H1 (cell line): ENCODE measurements around the gene ARHGAP24. TPM values are rescaled to one million over a fixed set of nuclear protein-coding genes. Genes with fewer than 3 reads are reported as not detected.

Source experiments
- CTCF ChIA-PET: fragments of 300-600 bp; sonication (Branson Sonifier 250); formaldehyde crosslinking; loops from one replicate; lab custom pipeline; 2021; ENCODE audit not compliant: partially characterized antibody; lab: Charles Lee
- POLR2A ChIA-PET: fragments of 300-600 bp; sonication (Branson Sonifier 250); formaldehyde crosslinking; loops from one replicate; lab custom pipeline; 2021; ENCODE audit warnings: inconsistent platforms; ENCODE audit not compliant: partially characterized antibody; lab: Charles Lee
- DNase-seq, 2 experiments: peaks; one replicate each; pipeline versions ENCODE4 v3.0.0 to v3.0.0-alpha.2; 2010 to 2022; ENCODE audit warnings: low spot score in 2 of 2, low read depth in 1 of 2, mixed read lengths in 1 of 2
- FAIRE-seq: peaks from 2 replicates; lab custom pipeline; 2011; peaks lifted over from hg19 to GRCh38; lab: Jason Lieb, UNC
- H2AFZ ChIP-seq: 2 replicates; pipeline ENCODE4 v1.8.1; 2012; ENCODE audit warnings: low read length, inconsistent platforms
- H2AK5ac ChIP-seq: 2 replicates; pipeline ENCODE4 v1.6.1; 2013; ENCODE audit warnings: low read depth, low read length
- H2BK120ac ChIP-seq: replicated peaks from 2 replicates; pipeline ENCODE3; 2013; ENCODE audit warnings: low read depth, low read length, inconsistent platforms
- H2BK12ac ChIP-seq: 2 replicates; pipeline ENCODE4 v1.6.1; 2013; ENCODE audit warnings: low read depth, low read length
- H2BK15ac ChIP-seq: 2 replicates; pipeline ENCODE4 v1.6.1; 2013; ENCODE audit warnings: low read length
- H2BK20ac ChIP-seq: 2 replicates; pipeline ENCODE4 v1.6.1; 2013; ENCODE audit warnings: low read length
- H2BK5ac ChIP-seq: 2 replicates; pipeline ENCODE4 v1.6.1; 2013; ENCODE audit warnings: low read depth, low read length
- H3K14ac ChIP-seq: 2 replicates; pipeline ENCODE4 v1.6.1; 2013; ENCODE audit warnings: inconsistent platforms; ENCODE audit not compliant: insufficient read length
- H3K18ac ChIP-seq: 2 replicates; pipeline ENCODE4 v1.6.1; 2013; ENCODE audit warnings: low read length; ENCODE audit errors: extremely low read depth
- H3K23ac ChIP-seq: 2 replicates; pipeline ENCODE4 v1.6.1; 2013; ENCODE audit warnings: inconsistent platforms; ENCODE audit not compliant: insufficient read length
- H3K23me2 ChIP-seq: 2 replicates; pipeline ENCODE4 v1.6.1; 2013; ENCODE audit warnings: low read depth, low read length
- H3K27ac ChIP-seq: 2 replicates; pipeline ENCODE4 v1.6.1; 2011; ENCODE audit warnings: low read depth, low read length, inconsistent platforms
- H3K27me3 ChIP-seq, 4 experiments: replicated peaks in 1 of 4; 1 replicate in 1 of 4; 2 replicates in 3 of 4; pipeline versions ENCODE4 v1.6.1 to v1.8.1; 2011 to 2013; ENCODE audit warnings: low read length in 3 of 4, mild to moderate bottlenecking in 3 of 4, inconsistent platforms in 2 of 4, mixed read lengths in 2 of 4, moderate library complexity in 1 of 4; ENCODE audit not compliant: control insufficient read depth in 3 of 4, insufficient read depth in 3 of 4; ENCODE audit errors: extremely low read depth in 1 of 4
- H3K36me3 ChIP-seq, 4 experiments: 2 replicates each; pipeline versions ENCODE4 v1.6.1 to v1.8.1; 2011 to 2013; ENCODE audit warnings: mild to moderate bottlenecking in 4 of 4, low read length in 3 of 4, moderate library complexity in 2 of 4, control low read depth in 1 of 4, inconsistent platforms in 1 of 4; ENCODE audit not compliant: insufficient read depth in 4 of 4, control insufficient read depth in 2 of 4
- H3K4ac ChIP-seq: replicated peaks from 2 replicates; pipeline ENCODE3; 2013; ENCODE audit warnings: low read length, low read depth, mixed read lengths, inconsistent platforms; ENCODE audit not compliant: insufficient read length
- H3K4me1 ChIP-seq, 4 experiments: replicated peaks in 1 of 4; 1 replicate in 1 of 4; 2 replicates in 3 of 4; pipeline versions ENCODE4 v1.6.1 to v1.8.1; 2011 to 2013; ENCODE audit warnings: low read length in 3 of 4, inconsistent platforms in 2 of 4, mixed read lengths in 1 of 4; ENCODE audit not compliant: insufficient read depth in 4 of 4, control insufficient read depth in 3 of 4
- H3K4me2 ChIP-seq, 2 experiments: 2 replicates each; pipeline versions ENCODE4 v1.6.1 to v1.8.1; 2011 to 2013; ENCODE audit warnings: low read depth in 2 of 2, low read length in 2 of 2, control low read depth in 1 of 2, inconsistent platforms in 1 of 2, mild to moderate bottlenecking in 1 of 2; ENCODE audit not compliant: insufficient read depth in 1 of 2
- H3K4me3 ChIP-seq, 4 experiments: fragments of 200-600, 300-600 bp in 1 of 4; sonication (generic), shearing (Covaris generic), sonication (Bioruptor Twin) in 1 of 4; 2 replicates each; pipeline versions ENCODE4 v1.5.1 to v1.8.1; 2011 to 2016; ENCODE audit warnings: low read length in 4 of 4, low read depth in 3 of 4, control low read depth in 2 of 4, inconsistent platforms in 2 of 4, mild to moderate bottlenecking in 2 of 4, mixed read lengths in 1 of 4, moderate library complexity in 1 of 4; ENCODE audit not compliant: insufficient read depth in 2 of 4; ENCODE audit errors: extremely low read depth in 1 of 4
- H3K56ac ChIP-seq: replicated peaks from 2 replicates; pipeline ENCODE3; 2013; ENCODE audit warnings: low read depth, mild to moderate bottlenecking, mixed read lengths, low read length, inconsistent platforms; ENCODE audit not compliant: insufficient read length
- H3K79me1 ChIP-seq: 2 replicates; pipeline ENCODE4 v1.6.1; 2013; ENCODE audit warnings: low read depth, low read length, control low read depth
- H3K79me2 ChIP-seq, 2 experiments: 2 replicates each; pipeline versions ENCODE4 v1.6.1 to v1.8.1; 2012 to 2013; ENCODE audit warnings: low read length in 2 of 2, mild to moderate bottlenecking in 2 of 2, inconsistent platforms in 1 of 2; ENCODE audit not compliant: insufficient read depth in 2 of 2, control insufficient read depth in 1 of 2
- H3K9ac ChIP-seq, 4 experiments: replicated peaks in 1 of 4; 1 replicate in 1 of 4; 2 replicates in 3 of 4; pipeline versions ENCODE4 v1.6.1 to v1.8.1; 2011 to 2013; ENCODE audit warnings: low read depth in 3 of 4, low read length in 3 of 4, control low read depth in 2 of 4, mild to moderate bottlenecking in 2 of 4, moderate library complexity in 2 of 4, inconsistent platforms in 1 of 4; ENCODE audit errors: extremely low read depth in 1 of 4
- H3K9me3 ChIP-seq, 2 experiments: 2 replicates each; pipeline versions ENCODE4 v1.6.1 to v1.8.1; 2012 to 2013; ENCODE audit warnings: mild to moderate bottlenecking in 2 of 2, moderate library complexity in 2 of 2, control low read depth in 1 of 2, inconsistent platforms in 1 of 2, low read depth in 1 of 2, low read length in 1 of 2, mixed read lengths in 1 of 2; ENCODE audit not compliant: insufficient read depth in 2 of 2
- H4K20me1 ChIP-seq, 2 experiments: replicated peaks in 1 of 2; 2 replicates each; pipeline versions ENCODE3 to v1.8.1; 2011 to 2013; ENCODE audit warnings: inconsistent platforms in 2 of 2, low read length in 2 of 2, mild to moderate bottlenecking in 1 of 2; ENCODE audit not compliant: insufficient read depth in 2 of 2, control insufficient read depth in 1 of 2
- H4K5ac ChIP-seq: 2 replicates; pipeline ENCODE4 v1.6.1; 2013; ENCODE audit warnings: low read length, low read depth, mixed read lengths, inconsistent platforms; ENCODE audit not compliant: insufficient read length
- H4K8ac ChIP-seq: 2 replicates; pipeline ENCODE4 v1.8.0; 2013; ENCODE audit warnings: mild to moderate bottlenecking, moderate library complexity, low read length, inconsistent platforms; ENCODE audit not compliant: insufficient read depth; ENCODE audit errors: extremely low read depth
- H4K91ac ChIP-seq: replicated peaks from 2 replicates; pipeline ENCODE3; 2013; ENCODE audit warnings: low read length, mixed read lengths, inconsistent platforms; ENCODE audit not compliant: insufficient read length
- BCL11A ChIP-seq, 2 experiments: IDR thresholded peaks; one replicate each; pipeline ENCODE4 v1.6.1; 2011; ENCODE audit warnings: low read depth in 2 of 2, low read length in 2 of 2, mild to moderate bottlenecking in 2 of 2
- EGR1 ChIP-seq: IDR thresholded peaks from 2 replicates; pipeline ENCODE4 v1.6.1; 2011; ENCODE audit warnings: low read depth, low read length, borderline replicate concordance
- JUN ChIP-seq: IDR thresholded peaks from 2 replicates; pipeline ENCODE4 v1.6.1; 2011; ENCODE audit warnings: low read depth, mild to moderate bottlenecking, improper control_type of control experiment, low read length
- MAFK ChIP-seq: IDR thresholded peaks from 2 replicates; pipeline ENCODE4 v1.6.1; 2012; ENCODE audit warnings: low read depth, mild to moderate bottlenecking, improper control_type of control experiment, low read length
- NANOG ChIP-seq: IDR thresholded peaks from 2 replicates; pipeline ENCODE4 v1.6.1; 2011; ENCODE audit warnings: low read length, low read depth, mild to moderate bottlenecking, inconsistent platforms; ENCODE audit not compliant: insufficient read depth, poor library complexity, severe bottlenecking
- RNF2 ChIP-seq: fragments of 200-900, 300-1000 bp; sonication (generic); IDR thresholded peaks from 2 replicates; pipeline ENCODE4 v1.7.1; 2016; ENCODE audit warnings: borderline replicate concordance, low read depth, mild to moderate bottlenecking, antibody characterized with exemption, low read length; ENCODE audit not compliant: poor library complexity, severe bottlenecking; ENCODE audit errors: missing control alignments
- TEAD4 ChIP-seq: IDR thresholded peaks from 2 replicates; pipeline ENCODE4 v1.6.1; 2012; ENCODE audit warnings: low read depth, low read length, inconsistent platforms, mixed read lengths
- YY1 ChIP-seq: IDR thresholded peaks from 2 replicates; pipeline ENCODE4 v1.6.1; 2011; ENCODE audit warnings: low read depth, mild to moderate bottlenecking, low read length
- WGBS, 2 experiments: shearing (Covaris generic) in 1 of 2; methylation state at CpG; one replicate each; pipeline versions ENCODE4 v1.1.6 to v1.1.7; 2013 to 2015; ENCODE audit warnings: low lambda C conversion rate in 2 of 2, mixed read lengths in 2 of 2, inconsistent platforms in 1 of 2, low coverage in 1 of 2, missing lambda C conversion rate in 1 of 2; ENCODE audit not compliant: insufficient replicate concordance in 2 of 2, insufficient coverage in 1 of 2, insufficient read length in 1 of 2; ENCODE audit errors: extremely low coverage in 1 of 2, missing lambda C conversion rate in 1 of 2; 5-methylcytosine and 5-hydroxymethylcytosine counted together
- polyA plus RNA-seq, 7 experiments: library from polyadenylated mRNA; depleted of rRNA in 3 of 7; stranded (reverse) in 5 of 7; unstranded in 2 of 7; fragments of >200 nt in 5 of 7; fragments of 200-250 nt in 2 of 7; gene quantifications; 1 replicate in 5 of 7; 2 replicates in 1 of 7; 4 replicates in 1 of 7; pipeline versions ENCODE4 v1.2.1 to v1.2.3, GENCODE V29; 2011 to 2013; ENCODE audit warnings: missing spikeins in 2 of 7, mixed read lengths in 2 of 7
- total RNA-seq: library from RNA; stranded (reverse); fragmentation: NEBNext Ultra II Directional; extraction: Animal tissue kit (Norgen Biotek cat#: 25700); gene quantifications from 2 replicates; pipeline ENCODE4 v1.2.1, GENCODE V29; 2021

ARHGAP24 gene
- total and polyA plus RNA-seq, 2 of the 8 experiments (the other 6 are each of a cell fraction or from before 2014, with no cell fraction given) = 0.08 to 0.50 TPM

DNA sequence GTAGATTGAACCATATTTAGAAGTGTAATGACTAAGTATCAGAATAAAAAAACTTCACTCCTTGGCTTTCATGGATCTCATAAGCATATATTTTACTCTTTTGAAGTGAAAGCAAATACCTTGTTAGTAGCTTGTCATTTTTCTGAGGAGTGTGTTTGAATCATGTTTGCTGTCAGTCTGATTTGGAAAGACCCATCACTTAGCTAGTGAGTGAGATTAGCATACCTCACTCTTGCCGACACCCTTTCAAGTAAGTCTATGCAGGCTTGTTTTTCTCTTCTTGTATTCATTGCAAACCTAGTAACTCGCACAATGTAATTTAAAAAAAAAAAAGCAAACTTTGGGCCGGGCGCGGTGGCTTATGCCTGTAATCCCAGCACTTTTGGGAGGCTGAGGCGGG lies 360.0 kb downstream of the ARHGAP24 start:
- H3K4me2 ChIP-seq = no peak overlapping the region
- TF ChIP-seq EGR1 (no peak), BCL11A (IDR thresholded peaks at IDR 0.05; ENCODE audit: low read depth in 2 of 2, low read length in 2 of 2) (no peak), YY1 (no peak), TEAD4 (no peak), RNF2 (no peak), MAFK (no peak), NANOG (no peak), JUN (no peak)

More for the DNA sequence above, 360.0 kb downstream of the ARHGAP24 start:
- Histone ChIP-seq H3K4me1 (peaks cover 0 to 3% (median 1%) of the 10 kb centered on the region in 4 experiments; a peak in 1 of 7 replicates), H3K23me2 (no peaks in the 10 kb centered on the region), H3K36me3 (no peaks in the 10 kb centered on the region), H2AK5ac (no peak overlapping the region), H4K20me1 (no peaks in the 10 kb centered on the region), H2BK12ac (no peak overlapping the region), H3K4me3 (no peak overlapping the region), H3K9ac (no peak overlapping the region), H3K18ac (no peak overlapping the region), H2BK20ac (no peak overlapping the region), H3K23ac (no peak overlapping the region), H3K27ac (no peak overlapping the region), H2BK15ac (no peak overlapping the region), H3K9me3 (no peaks in the 10 kb centered on the region), H4K8ac (no peak overlapping the region), H2BK120ac (no peak overlapping the region), H2AFZ (no peak overlapping the region), H3K4ac (no peak overlapping the region), H3K27me3 (no peaks in the 10 kb centered on the region), H3K79me2 (no peaks in the 10 kb centered on the region), H2BK5ac (no peak overlapping the region), H4K5ac (no peak overlapping the region), H3K79me1 (no peaks in the 10 kb centered on the region), H3K56ac (no peak overlapping the region), H4K91ac (no peak overlapping the region), H3K14ac (no peak overlapping the region)
- FAIRE-seq (no peak), DNase-seq (no peak)
- ChIA-PET CTCF (interaction anchor here (0.6 to 1.1 kb wide), 2 partner anchors 38 to 708 kb away, joined by 3 to 4 read pairs; no protein-coding TSS in a partner anchor), POLR2A (no interaction called here)
- 94% methylated on average over 6 of the region's 6 CpGs; no CpG with 5 or more reads in 1 of the 2 experiments for WGBS, 2 experiments
